Peyer's patch (tissue), 4 donors: ENCODE data around the gene AP2S1. TPM values are rescaled to one million over a fixed set of nuclear protein-coding genes. Genes with fewer than 3 reads are reported as not detected.

Experiments
- DNase-seq, 3 donors: peaks; one replicate each; pipeline ENCODE4 v3.0.0-alpha.2; 2017 to 2019
- H3K27ac ChIP-seq, 4 donors: fragments of 200-600 bp; sonication (generic); one replicate each; pipeline ENCODE4 v1.5.1; 2016 to 2019
- H3K27me3 ChIP-seq, 2 donors: fragments of 200-600 bp; sonication (generic); one replicate each; pipeline ENCODE4 v1.5.1; 2019
- H3K36me3 ChIP-seq, 3 donors: fragments of 200-600 bp; sonication (generic); one replicate each; pipeline ENCODE4 v1.5.1; 2016 to 2019
- H3K4me1 ChIP-seq, 4 donors: fragments of 200-600 bp; sonication (generic); one replicate each; pipeline ENCODE4 v1.5.1; 2016 to 2019
- H3K4me3 ChIP-seq, 4 donors: fragments of 200-600 bp; sonication (generic); 1 replicate in 3 of 4; 2 replicates in 1 of 4; pipeline ENCODE4 v1.5.1; 2016 to 2019; ENCODE audit warnings: mild to moderate bottlenecking in 1 of 4
- H3K9me3 ChIP-seq, 4 donors: fragments of 200-600 bp; sonication (generic); one replicate each; pipeline ENCODE4 v1.5.1; 2016 to 2019; ENCODE audit warnings: mild to moderate bottlenecking in 1 of 4
- POLR2A ChIP-seq, 2 donors: fragments of 450-650 bp; IDR thresholded peaks; one replicate each; pipeline ENCODE4 v1.5.1; 2017; ENCODE audit warnings: antibody characterized with exemption in 2 of 2, mild to moderate bottlenecking in 2 of 2, moderate library complexity in 2 of 2
- total RNA-seq, 4 donors: library from RNA; depleted of rRNA; stranded (reverse); fragments of >200 nt; gene quantifications; one replicate each; pipeline ENCODE4 v1.1.0, GENCODE V29; 2016
- TF ChIP-seq, protein P1 (sequence below), 6 experiments: fragments of 450-650 bp in 4 of 6; fragments of 200-600 bp in 2 of 6; sonication (generic) in 1 of 6; IDR thresholded peaks; one replicate each; pipeline ENCODE4 v1.5.1; 2017 to 2019; ENCODE audit warnings: antibody characterized with exemption in 6 of 6, mild to moderate bottlenecking in 3 of 6, moderate library complexity in 1 of 6

Gene AP2S1
- 10 to 100 TPM; 56.9 to 83.6 (median 64.5) TPM for total RNA-seq

DNA sequence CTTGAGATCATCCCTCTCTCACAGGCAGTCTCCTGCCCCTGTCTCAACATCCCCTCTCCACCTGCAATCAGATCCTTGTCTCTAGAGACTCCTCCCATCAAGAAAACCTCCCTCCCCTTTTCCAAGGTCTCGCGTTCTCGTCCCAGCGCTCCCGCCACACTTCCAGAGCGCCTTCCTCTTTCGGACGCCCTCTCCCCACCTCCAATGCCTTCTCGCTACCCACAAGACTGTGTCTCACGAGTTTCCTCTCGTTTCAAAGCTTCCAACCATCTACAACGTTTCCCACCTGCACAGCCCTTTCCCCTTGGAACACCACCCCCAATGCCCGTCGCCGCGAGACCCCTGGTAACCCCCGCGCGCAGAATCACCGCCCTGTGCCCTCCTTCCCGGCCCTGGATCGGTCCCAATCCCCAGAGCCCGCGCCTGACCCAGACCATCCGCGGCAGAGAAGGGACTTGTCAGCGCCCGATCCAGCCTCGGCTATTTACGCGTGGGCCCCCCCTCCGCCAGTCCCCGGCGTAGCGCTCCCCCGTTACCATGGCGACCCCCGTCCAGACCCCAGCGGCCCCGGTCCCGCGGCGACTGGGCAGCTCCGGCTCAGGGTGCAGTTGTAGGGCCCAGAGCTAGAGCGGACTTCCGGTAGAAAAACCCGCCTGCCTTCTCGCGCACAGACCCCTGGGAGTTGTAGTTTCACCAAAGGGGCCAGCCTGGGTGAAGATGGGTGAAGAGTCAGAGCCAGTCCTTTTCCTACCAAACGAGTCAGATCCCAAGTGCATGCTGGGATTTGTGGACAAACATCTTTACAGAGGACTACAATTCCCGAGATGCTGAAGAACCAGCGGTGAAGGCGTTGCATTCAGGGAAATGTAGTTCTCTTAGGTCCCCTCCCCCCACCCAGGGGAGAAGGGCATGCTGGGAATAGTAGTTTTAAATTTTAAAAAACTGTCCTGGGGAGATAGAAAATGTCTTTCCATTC is at the start of gene AP2S1:
TSS of gene AP2S1 (minus strand) at position 619 of the 976 bp plus-strand sequence. CDS start at position 539, 80 bp downstream.
- DNase-seq = peak; percentile 91 to 98 (median 94)
- Histone ChIP-seq H3K27me3 (no peaks in the 10 kb centered on the region), H3K4me3 (peak within 1 kb of the TSS; percentile 65 to 93 (median 86)), H3K27ac (peak within 1 kb of the TSS; percentile 77 to 90 (median 86)), H3K36me3 (peaks cover 0 to 11% (median 0%) of the 10 kb centered on the region in 3 donors), H3K4me1 (peaks cover 4 to 10% (median 8%) of the 10 kb centered on the region in 4 donors), H3K9me3 (no peaks in the 10 kb centered on the region)
- TF ChIP-seq, protein P1, sequence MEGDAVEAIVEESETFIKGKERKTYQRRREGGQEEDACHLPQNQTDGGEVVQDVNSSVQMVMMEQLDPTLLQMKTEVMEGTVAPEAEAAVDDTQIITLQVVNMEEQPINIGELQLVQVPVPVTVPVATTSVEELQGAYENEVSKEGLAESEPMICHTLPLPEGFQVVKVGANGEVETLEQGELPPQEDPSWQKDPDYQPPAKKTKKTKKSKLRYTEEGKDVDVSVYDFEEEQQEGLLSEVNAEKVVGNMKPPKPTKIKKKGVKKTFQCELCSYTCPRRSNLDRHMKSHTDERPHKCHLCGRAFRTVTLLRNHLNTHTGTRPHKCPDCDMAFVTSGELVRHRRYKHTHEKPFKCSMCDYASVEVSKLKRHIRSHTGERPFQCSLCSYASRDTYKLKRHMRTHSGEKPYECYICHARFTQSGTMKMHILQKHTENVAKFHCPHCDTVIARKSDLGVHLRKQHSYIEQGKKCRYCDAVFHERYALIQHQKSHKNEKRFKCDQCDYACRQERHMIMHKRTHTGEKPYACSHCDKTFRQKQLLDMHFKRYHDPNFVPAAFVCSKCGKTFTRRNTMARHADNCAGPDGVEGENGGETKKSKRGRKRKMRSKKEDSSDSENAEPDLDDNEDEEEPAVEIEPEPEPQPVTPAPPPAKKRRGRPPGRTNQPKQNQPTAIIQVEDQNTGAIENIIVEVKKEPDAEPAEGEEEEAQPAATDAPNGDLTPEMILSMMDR (IDR thresholded peaks at IDR 0.05) = no peak
- TF ChIP-seq POLR2A (IDR thresholded peaks at IDR 0.05) = peak; percentile 67 to 81

DNA sequence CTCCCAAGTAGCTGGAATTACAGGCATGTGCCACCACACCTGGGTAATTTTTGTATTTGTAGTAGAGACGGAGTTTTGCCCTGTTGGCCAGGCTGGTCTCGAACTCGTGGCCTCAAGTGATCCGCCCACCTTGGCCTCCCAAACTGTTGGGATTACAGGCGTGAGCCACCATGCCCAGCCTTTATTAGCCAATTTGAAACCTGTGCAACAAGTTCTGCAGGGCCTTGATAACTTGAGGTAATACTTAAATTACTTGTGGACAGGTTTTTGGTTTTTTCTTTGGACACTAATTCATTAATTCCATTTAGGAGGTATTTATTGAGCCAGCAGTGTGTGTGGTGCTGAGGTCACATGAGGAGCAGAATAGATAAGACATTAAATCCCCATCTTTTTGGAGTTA is 49.7 kb upstream of the AP2S1 start:
- Histone ChIP-seq H3K4me3 (no peak overlapping the region), H3K9me3 (no peaks in the 10 kb centered on the region), H3K4me1 (peaks cover 0 to 45% (median 4%) of the 10 kb centered on the region in 4 donors), H3K27me3 (no peaks in the 10 kb centered on the region), H3K36me3 (no peaks in the 10 kb centered on the region), H3K27ac (no peak overlapping the region)
- TF ChIP-seq, protein P1 (IDR thresholded peaks at IDR 0.05) = no peak
- TF ChIP-seq POLR2A (IDR thresholded peaks at IDR 0.05) = no peak
- DNase-seq = no peak

DNA sequence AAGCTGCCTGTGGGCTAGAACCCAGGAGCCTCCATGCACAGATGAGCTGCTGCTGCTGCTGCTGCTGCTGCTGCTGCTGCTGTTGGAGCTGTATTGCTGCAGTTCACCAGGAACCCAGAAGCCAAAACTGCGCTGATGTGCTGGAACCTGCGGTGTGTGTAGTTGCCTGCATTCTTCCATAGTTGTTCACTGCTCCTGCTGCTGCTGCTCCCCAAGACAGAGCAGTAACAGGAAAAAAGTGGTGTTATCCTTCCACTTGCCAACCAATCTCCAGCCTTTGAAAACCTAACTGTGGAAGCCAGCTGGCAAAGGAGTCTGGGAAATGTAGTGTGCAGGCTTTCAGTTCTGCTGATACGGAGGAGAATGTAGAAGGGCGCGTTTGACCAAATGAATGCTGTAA is 48.1 kb upstream of the AP2S1 start:
- Histone ChIP-seq H3K27ac (no peak overlapping the region), H3K27me3 (no peaks in the 10 kb centered on the region), H3K36me3 (no peaks in the 10 kb centered on the region), H3K9me3 (no peaks in the 10 kb centered on the region), H3K4me3 (no peak overlapping the region), H3K4me1 (peaks cover 0 to 40% (median 4%) of the 10 kb centered on the region in 4 donors)
- TF ChIP-seq, protein P1 (IDR thresholded peaks at IDR 0.05) = no peak
- TF ChIP-seq POLR2A (IDR thresholded peaks at IDR 0.05) = no peak
- DNase-seq = no peak

DNA sequence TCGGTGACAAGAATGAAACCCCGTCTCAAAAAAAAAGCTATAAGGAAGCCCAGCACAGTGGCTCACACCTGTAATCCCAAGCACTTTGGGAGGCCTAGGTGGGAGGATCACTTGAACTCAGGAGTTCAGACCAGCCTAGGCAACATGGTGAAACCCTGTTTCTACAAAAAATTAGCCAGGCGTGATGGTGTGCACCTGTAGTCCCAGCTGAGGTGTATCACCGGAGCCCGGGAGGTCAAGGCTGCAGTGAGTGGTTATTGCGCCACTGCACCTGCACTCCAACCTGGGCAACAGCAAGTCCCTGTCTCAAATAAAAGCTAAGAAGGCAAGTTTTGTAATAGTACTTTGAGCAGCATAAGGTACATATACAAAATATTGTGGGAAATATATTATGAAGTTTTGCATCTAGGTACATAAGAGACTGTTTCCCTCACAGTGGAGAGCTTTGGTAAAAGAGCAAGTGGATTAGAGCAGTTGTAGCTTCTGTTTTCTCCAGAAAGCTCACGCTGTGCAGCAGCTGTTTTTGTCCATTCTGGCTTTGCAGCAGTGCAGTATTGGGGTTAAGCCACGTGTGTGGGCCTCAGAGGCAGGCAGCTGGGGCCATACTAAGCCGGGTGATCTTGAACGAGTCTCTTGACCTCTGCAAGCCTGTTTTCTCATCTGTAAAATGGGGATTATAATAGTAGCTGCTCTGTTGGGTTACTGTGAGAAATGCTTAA is 45.6 kb upstream of the AP2S1 start:
- no peaks in the 10 kb centered on the region for H3K9me3 ChIP-seq
- no peaks in the 10 kb centered on the region for H3K36me3 ChIP-seq
- H3K27me3 ChIP-seq = no peaks in the 10 kb centered on the region
- TF ChIP-seq POLR2A (IDR thresholded peaks at IDR 0.05) = no peak
- TF ChIP-seq, protein P1 (IDR thresholded peaks at IDR 0.05) = no peak
- peaks cover 0 to 27% (median 0%) of the 10 kb centered on the region in 4 donors for H3K4me1 ChIP-seq
- DNase-seq = no peak
- H3K4me3 ChIP-seq = no peak overlapping the region
- no peak overlapping the region for H3K27ac ChIP-seq

DNA sequence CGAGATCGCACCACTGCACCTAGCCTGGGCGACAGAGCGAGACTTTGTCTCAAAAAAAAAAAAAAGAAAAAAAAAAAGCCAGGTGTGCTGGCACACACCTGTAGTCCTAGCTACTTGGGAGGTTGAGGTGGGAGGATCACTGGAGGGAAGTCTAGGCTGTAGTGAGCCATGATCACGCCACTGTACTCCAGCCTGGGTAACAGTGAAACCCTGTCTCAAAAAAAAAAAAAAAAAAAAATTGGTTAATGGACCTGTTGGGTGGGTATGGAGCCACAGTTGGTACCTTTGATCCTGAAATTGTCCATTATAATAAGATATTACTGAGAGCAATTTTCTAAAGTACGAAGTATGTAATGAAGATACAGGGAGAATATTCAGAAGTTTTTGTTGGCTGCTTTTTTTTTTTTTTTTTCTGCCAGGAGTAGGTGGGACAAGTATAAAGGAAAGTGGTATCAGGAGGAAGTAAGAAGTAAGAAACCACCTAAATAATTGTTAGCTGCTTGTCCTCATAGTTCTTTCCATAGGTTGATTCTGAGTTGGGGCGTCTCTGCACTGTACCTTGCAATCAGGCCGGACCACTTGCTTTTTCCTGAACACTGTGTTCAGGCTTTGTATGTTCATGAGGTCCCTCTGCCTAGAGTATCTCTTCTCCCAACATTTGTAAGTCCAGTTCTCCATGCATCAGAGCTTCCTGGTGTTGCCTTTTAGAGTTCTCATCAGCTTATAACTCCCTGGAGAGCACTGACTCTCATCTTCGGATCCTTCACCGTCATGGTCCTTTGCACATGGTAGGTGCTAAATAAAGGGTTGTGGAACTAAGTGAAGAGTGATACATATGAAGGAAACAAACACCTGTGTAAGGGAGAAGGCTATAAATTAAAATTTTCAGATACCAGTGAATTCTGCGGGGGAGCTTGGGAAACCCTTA is 41.9 kb upstream of the AP2S1 start:
- no peak for TF ChIP-seq POLR2A (IDR thresholded peaks at IDR 0.05)
- TF ChIP-seq, protein P1 (IDR thresholded peaks at IDR 0.05) = no peak
- no peak for DNase-seq
- Histone ChIP-seq H3K36me3 (no peaks in the 10 kb centered on the region), H3K27ac (no peak overlapping the region), H3K27me3 (no peaks in the 10 kb centered on the region), H3K4me3 (no peak overlapping the region), H3K4me1 (peaks cover 0 to 27% (median 0%) of the 10 kb centered on the region in 4 donors), H3K9me3 (no peaks in the 10 kb centered on the region)
